ENCODE data around the gene REXO4.

DNA sequence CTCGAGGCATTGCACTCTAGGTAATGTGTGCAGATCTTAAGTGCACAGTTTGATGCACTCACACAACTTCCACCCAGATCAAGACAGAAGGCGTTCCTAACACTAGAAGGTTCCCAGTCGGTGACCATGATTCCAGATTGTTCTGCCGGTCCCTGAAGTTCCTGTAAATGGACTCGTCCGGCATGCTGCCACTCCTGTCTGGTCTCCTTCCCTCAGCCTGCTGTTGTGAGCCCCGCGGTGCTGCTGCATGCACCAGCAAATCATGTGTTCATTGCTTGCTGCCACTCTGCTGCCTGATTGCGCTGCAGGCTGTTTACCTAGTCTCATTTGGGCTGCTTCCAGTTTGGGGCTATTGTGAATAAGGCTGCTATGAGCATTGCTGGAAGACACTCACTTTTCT is 30.1 kb downstream of the REXO4 start:
- TF ChIP-seq CTCF (conservative IDR thresholded peaks at IDR 0.05 in 1 of 2, IDR thresholded peaks at IDR 0.05 in 1 of 2; ENCODE audit: low read depth in 1 of 2, low read length in 2 of 2) (no peak), EZH2 (IDR thresholded peaks at IDR 0.05; ENCODE audit: low read length, missing control alignments) (no peak)
